Fibroblast of mammary gland (primary cell): ENCODE data around the gene MMP20.

Experiments
- DNase-seq: peaks from one replicate; pipeline ENCODE4 v3.0.0-alpha.2; 2010; ENCODE audit warnings: low read depth
- H3K4me3 ChIP-seq: 2 replicates; pipeline ENCODE4 v1.5.1; 2011; ENCODE audit warnings: low read depth, mild to moderate bottlenecking, low read length, moderate library complexity; ENCODE audit not compliant: control insufficient read depth
- CTCF ChIP-seq: conservative IDR thresholded peaks from 2 replicates; pipeline ENCODE4 v1.5.1; 2011; ENCODE audit warnings: low read depth, low read length, inconsistent platforms; ENCODE audit not compliant: control insufficient read depth, insufficient read depth

MMP20 gene

GRCh38 chr11:102598272-102598671 lies 26.9 kb downstream of the MMP20 start:
- no peak overlapping the region for H3K4me3 ChIP-seq
- no peak for DNase-seq
- no peak for TF ChIP-seq CTCF

GRCh38 chr11:102596578-102596977 lies 28.6 kb downstream of the MMP20 start:
- no peak for TF ChIP-seq CTCF
- no peak for DNase-seq
- H3K4me3 ChIP-seq = no peak overlapping the region

GRCh38 chr11:102592634-102593581 lies 32.2 kb downstream of the MMP20 start:
- H3K4me3 ChIP-seq = no peak overlapping the region
- DNase-seq = peak; percentile 42

GRCh38 chr11:102592131-102592530 lies 33.0 kb downstream of the MMP20 start:
- no peak overlapping the region for H3K4me3 ChIP-seq
- TF ChIP-seq CTCF = no peak
- DNase-seq = no peak

More at GRCh38 chr11:102592634-102593581, 32.2 kb downstream of the MMP20 start:
- peak; percentile 67 for TF ChIP-seq CTCF

- no peak for TF ChIP-seq CTCF
- no peak overlapping the region for H3K4me3 ChIP-seq
- no peak for DNase-seq
These were observed 33.9 kb downstream of the MMP20 start for GRCh38 chr11:102591160-102591718.

- no peak for DNase-seq
- H3K4me3 ChIP-seq = no peak overlapping the region
These were observed 34.7 kb downstream of the MMP20 start for GRCh38 chr11:102590276-102591049.

More at GRCh38 chr11:102590276-102591049, 34.7 kb downstream of the MMP20 start:
- no peak for TF ChIP-seq CTCF
